ENCODE measurements around the gene MGST1.

DNA sequence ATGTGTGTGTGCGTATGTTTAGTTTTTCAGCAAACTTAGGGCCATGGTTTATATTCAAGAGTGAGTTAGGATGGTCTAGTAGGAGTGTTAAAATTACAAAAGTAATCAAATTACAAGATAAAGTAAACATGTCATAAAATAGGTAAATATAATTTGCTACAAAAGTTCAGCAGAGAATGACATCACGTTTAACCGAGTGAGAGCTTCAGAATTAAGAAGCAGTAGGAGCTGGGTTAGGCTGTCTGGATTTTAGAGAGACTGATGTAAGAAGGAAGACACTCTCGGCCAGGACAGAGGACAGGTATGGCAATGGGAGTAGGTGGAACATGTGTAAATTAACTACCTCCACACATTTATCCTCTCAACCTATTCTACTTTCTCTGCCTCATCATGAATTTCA is 11.6 kb upstream of the MGST1 start:
- no peak for TF ChIP-seq MYC (IDR thresholded peaks at IDR 0.05; ENCODE audit: borderline replicate concordance, low read length)
- TF ChIP-seq KDM1A (IDR thresholded peaks at IDR 0.05; ENCODE audit: low read depth), result no peak
- TF ChIP-seq, protein P1, sequence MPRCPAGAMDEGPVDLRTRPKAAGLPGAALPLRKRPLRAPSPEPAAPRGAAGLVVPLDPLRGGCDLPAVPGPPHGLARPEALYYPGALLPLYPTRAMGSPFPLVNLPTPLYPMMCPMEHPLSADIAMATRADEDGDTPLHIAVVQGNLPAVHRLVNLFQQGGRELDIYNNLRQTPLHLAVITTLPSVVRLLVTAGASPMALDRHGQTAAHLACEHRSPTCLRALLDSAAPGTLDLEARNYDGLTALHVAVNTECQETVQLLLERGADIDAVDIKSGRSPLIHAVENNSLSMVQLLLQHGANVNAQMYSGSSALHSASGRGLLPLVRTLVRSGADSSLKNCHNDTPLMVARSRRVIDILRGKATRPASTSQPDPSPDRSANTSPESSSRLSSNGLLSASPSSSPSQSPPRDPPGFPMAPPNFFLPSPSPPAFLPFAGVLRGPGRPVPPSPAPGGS (IDR thresholded peaks at IDR 0.05), result no peak
- TF ChIP-seq, protein P2, sequence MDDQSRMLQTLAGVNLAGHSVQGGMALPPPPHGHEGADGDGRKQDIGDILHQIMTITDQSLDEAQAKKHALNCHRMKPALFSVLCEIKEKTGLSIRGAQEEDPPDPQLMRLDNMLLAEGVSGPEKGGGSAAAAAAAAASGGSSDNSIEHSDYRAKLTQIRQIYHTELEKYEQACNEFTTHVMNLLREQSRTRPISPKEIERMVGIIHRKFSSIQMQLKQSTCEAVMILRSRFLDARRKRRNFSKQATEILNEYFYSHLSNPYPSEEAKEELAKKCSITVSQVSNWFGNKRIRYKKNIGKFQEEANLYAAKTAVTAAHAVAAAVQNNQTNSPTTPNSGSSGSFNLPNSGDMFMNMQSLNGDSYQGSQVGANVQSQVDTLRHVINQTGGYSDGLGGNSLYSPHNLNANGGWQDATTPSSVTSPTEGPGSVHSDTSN (IDR thresholded peaks at IDR 0.05), result no peak
- TF ChIP-seq JUN (IDR thresholded peaks at IDR 0.05), result no peak
- TF ChIP-seq RNF2 (IDR thresholded peaks at IDR 0.05; ENCODE audit: borderline replicate concordance, low read depth), result no peak
- no peak for TF ChIP-seq NPAS2 (CRISPR knock-in tag; IDR thresholded peaks at IDR 0.05; ENCODE audit: borderline replicate concordance)
- TF ChIP-seq, protein P3, sequence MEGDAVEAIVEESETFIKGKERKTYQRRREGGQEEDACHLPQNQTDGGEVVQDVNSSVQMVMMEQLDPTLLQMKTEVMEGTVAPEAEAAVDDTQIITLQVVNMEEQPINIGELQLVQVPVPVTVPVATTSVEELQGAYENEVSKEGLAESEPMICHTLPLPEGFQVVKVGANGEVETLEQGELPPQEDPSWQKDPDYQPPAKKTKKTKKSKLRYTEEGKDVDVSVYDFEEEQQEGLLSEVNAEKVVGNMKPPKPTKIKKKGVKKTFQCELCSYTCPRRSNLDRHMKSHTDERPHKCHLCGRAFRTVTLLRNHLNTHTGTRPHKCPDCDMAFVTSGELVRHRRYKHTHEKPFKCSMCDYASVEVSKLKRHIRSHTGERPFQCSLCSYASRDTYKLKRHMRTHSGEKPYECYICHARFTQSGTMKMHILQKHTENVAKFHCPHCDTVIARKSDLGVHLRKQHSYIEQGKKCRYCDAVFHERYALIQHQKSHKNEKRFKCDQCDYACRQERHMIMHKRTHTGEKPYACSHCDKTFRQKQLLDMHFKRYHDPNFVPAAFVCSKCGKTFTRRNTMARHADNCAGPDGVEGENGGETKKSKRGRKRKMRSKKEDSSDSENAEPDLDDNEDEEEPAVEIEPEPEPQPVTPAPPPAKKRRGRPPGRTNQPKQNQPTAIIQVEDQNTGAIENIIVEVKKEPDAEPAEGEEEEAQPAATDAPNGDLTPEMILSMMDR (IDR thresholded peaks at IDR 0.05), result no peak
- TF ChIP-seq EP300 (IDR thresholded peaks at IDR 0.05), result no peak
- TF ChIP-seq MAFK (IDR thresholded peaks at IDR 0.05; ENCODE audit: partially characterized antibody), result no peak
- TF ChIP-seq, protein P4, sequence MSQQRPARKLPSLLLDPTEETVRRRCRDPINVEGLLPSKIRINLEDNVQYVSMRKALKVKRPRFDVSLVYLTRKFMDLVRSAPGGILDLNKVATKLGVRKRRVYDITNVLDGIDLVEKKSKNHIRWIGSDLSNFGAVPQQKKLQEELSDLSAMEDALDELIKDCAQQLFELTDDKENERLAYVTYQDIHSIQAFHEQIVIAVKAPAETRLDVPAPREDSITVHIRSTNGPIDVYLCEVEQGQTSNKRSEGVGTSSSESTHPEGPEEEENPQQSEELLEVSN (IDR thresholded peaks at IDR 0.05; ENCODE audit: borderline replicate concordance, low read depth), result no peak
- no peak for TF ChIP-seq POLR2A (IDR thresholded peaks at IDR 0.05; ENCODE audit: low read length)

All from A549 (cell line).